ENCODE data around the gene CRADD.
"Not testable (repeated sequence)": the region's sequence is repeated elsewhere in the genome, so short reads cannot be mapped to it uniquely, and the experiment has no call there.

Gene CRADD

GRCh38 chr12:93753285-93753684, 76.1 kb downstream of the CRADD start:
- H3K27ac ChIP-seq (ENCODE audit: low read depth in 2 of 2, low read length in 2 of 2): no peak overlapping the region

GRCh38 chr12:93753838-93754429, 76.8 kb downstream of the CRADD start:
- Histone ChIP-seq H3K4me3 (ENCODE audit: low read length in 2 of 2) (no peak overlapping the region), H3K27ac (ENCODE audit: low read depth in 2 of 2, low read length in 2 of 2) (no peak overlapping the region), H3K27me3 (ENCODE audit: control insufficient read depth in 2 of 2, insufficient read depth in 2 of 2, low read length in 2 of 2) (no peaks in the 10 kb centered on the region), H3K36me3 (ENCODE audit: control insufficient read depth in 2 of 2, insufficient read depth in 2 of 2, low read length in 2 of 2) (no peaks in the 10 kb centered on the region), H3K9ac (ENCODE audit: low read depth in 1 of 2, low read length in 2 of 2) (no peak overlapping the region), H3K4me1 (ENCODE audit: control insufficient read depth in 2 of 2, insufficient read depth in 2 of 2, low read length in 2 of 2) (no peaks in the 10 kb centered on the region), H3K9me3 (ENCODE audit: control insufficient read depth in 2 of 2, low read length in 2 of 2) (peaks cover 0 to 2% of the 10 kb centered on the region in 2 donors)

More at GRCh38 chr12:93753285-93753684, 76.1 kb downstream of the CRADD start:
- Histone ChIP-seq H3K9ac (ENCODE audit: low read depth in 1 of 2, low read length in 2 of 2) (no peak overlapping the region), H3K36me3 (ENCODE audit: control insufficient read depth in 2 of 2, insufficient read depth in 2 of 2, low read length in 2 of 2) (no peaks in the 10 kb centered on the region), H3K4me1 (ENCODE audit: control insufficient read depth in 2 of 2, insufficient read depth in 2 of 2, low read length in 2 of 2) (no peaks in the 10 kb centered on the region), H3K27me3 (ENCODE audit: control insufficient read depth in 2 of 2, insufficient read depth in 2 of 2, low read length in 2 of 2) (no peaks in the 10 kb centered on the region), H3K9me3 (ENCODE audit: control insufficient read depth in 2 of 2, low read length in 2 of 2) (peaks cover 0 to 2% of the 10 kb centered on the region in 2 donors), H3K4me3 (ENCODE audit: low read length in 2 of 2) (no peak overlapping the region)

- H3K36me3 ChIP-seq (ENCODE audit: control insufficient read depth in 2 of 2, insufficient read depth in 2 of 2, low read length in 2 of 2); H3K27ac ChIP-seq (ENCODE audit: low read depth in 2 of 2, low read length in 2 of 2); H3K9ac ChIP-seq (ENCODE audit: low read depth in 1 of 2, low read length in 2 of 2); H3K4me3 ChIP-seq (ENCODE audit: low read length in 2 of 2); H3K4me1 ChIP-seq (ENCODE audit: control insufficient read depth in 2 of 2, insufficient read depth in 2 of 2, low read length in 2 of 2); H3K27me3 ChIP-seq (ENCODE audit: control insufficient read depth in 2 of 2, insufficient read depth in 2 of 2, low read length in 2 of 2); H3K9me3 ChIP-seq (ENCODE audit: control insufficient read depth in 2 of 2, low read length in 2 of 2): not testable (repeated sequence)
Observed at GRCh38 chr12:93754859-93755258, 77.7 kb downstream of the CRADD start.

GRCh38 chr12:93756288-93756687, 79.1 kb downstream of the CRADD start:
- Histone ChIP-seq H3K36me3 (ENCODE audit: control insufficient read depth in 2 of 2, insufficient read depth in 2 of 2, low read length in 2 of 2) (no peaks in the 10 kb centered on the region), H3K4me3 (ENCODE audit: low read length in 2 of 2) (no peak overlapping the region), H3K27me3 (ENCODE audit: control insufficient read depth in 2 of 2, insufficient read depth in 2 of 2, low read length in 2 of 2) (no peaks in the 10 kb centered on the region), H3K9me3 (ENCODE audit: control insufficient read depth in 2 of 2, low read length in 2 of 2) (peaks cover 0 to 2% of the 10 kb centered on the region in 2 donors), H3K4me1 (ENCODE audit: control insufficient read depth in 2 of 2, insufficient read depth in 2 of 2, low read length in 2 of 2) (peaks cover 0 to 7% of the 10 kb centered on the region in 2 donors), H3K27ac (ENCODE audit: low read depth in 2 of 2, low read length in 2 of 2) (no peak overlapping the region), H3K9ac (ENCODE audit: low read depth in 1 of 2, low read length in 2 of 2) (no peak overlapping the region)

GRCh38 chr12:93757792-93758694, 80.9 kb downstream of the CRADD start:
- Histone ChIP-seq H3K36me3 (ENCODE audit: control insufficient read depth in 2 of 2, insufficient read depth in 2 of 2, low read length in 2 of 2) (no peaks in the 10 kb centered on the region), H3K9me3 (ENCODE audit: control insufficient read depth in 2 of 2, low read length in 2 of 2) (peaks cover 0 to 2% of the 10 kb centered on the region in 2 donors), H3K4me1 (ENCODE audit: control insufficient read depth in 2 of 2, insufficient read depth in 2 of 2, low read length in 2 of 2) (peaks cover 0 to 7% of the 10 kb centered on the region in 2 donors), H3K27ac (ENCODE audit: low read depth in 2 of 2, low read length in 2 of 2) (no peak overlapping the region), H3K9ac (ENCODE audit: low read depth in 1 of 2, low read length in 2 of 2) (no peak overlapping the region), H3K27me3 (ENCODE audit: control insufficient read depth in 2 of 2, insufficient read depth in 2 of 2, low read length in 2 of 2) (no peaks in the 10 kb centered on the region), H3K4me3 (ENCODE audit: low read length in 2 of 2) (no peak overlapping the region)

- Histone ChIP-seq H3K36me3 (ENCODE audit: control insufficient read depth in 2 of 2, insufficient read depth in 2 of 2, low read length in 2 of 2) (no peaks in the 10 kb centered on the region), H3K9ac (ENCODE audit: low read depth in 1 of 2, low read length in 2 of 2) (no peak overlapping the region), H3K9me3 (ENCODE audit: control insufficient read depth in 2 of 2, low read length in 2 of 2) (peaks cover 0 to 2% of the 10 kb centered on the region in 2 donors), H3K27me3 (ENCODE audit: control insufficient read depth in 2 of 2, insufficient read depth in 2 of 2, low read length in 2 of 2) (no peaks in the 10 kb centered on the region), H3K4me1 (ENCODE audit: control insufficient read depth in 2 of 2, insufficient read depth in 2 of 2, low read length in 2 of 2) (peaks cover 0 to 7% of the 10 kb centered on the region in 2 donors), H3K4me3 (ENCODE audit: low read length in 2 of 2) (no peak overlapping the region), H3K27ac (ENCODE audit: low read depth in 2 of 2, low read length in 2 of 2) (no peak overlapping the region)
Observed at GRCh38 chr12:93758801-93759373, 81.7 kb downstream of the CRADD start.

- no peak overlapping the region for H3K27ac ChIP-seq (ENCODE audit: low read depth in 2 of 2, low read length in 2 of 2)
- no peaks in the 10 kb centered on the region for H3K36me3 ChIP-seq (ENCODE audit: control insufficient read depth in 2 of 2, insufficient read depth in 2 of 2, low read length in 2 of 2)
- H3K4me1 ChIP-seq (ENCODE audit: control insufficient read depth in 2 of 2, insufficient read depth in 2 of 2, low read length in 2 of 2): peaks cover 0 to 7% of the 10 kb centered on the region in 2 donors
- H3K27me3 ChIP-seq (ENCODE audit: control insufficient read depth in 2 of 2, insufficient read depth in 2 of 2, low read length in 2 of 2): no peaks in the 10 kb centered on the region
- H3K9me3 ChIP-seq (ENCODE audit: control insufficient read depth in 2 of 2, low read length in 2 of 2): no peaks in the 10 kb centered on the region
- H3K4me3 ChIP-seq (ENCODE audit: low read length in 2 of 2): no peak overlapping the region
- no peak overlapping the region for H3K9ac ChIP-seq (ENCODE audit: low read depth in 1 of 2, low read length in 2 of 2)
Observed at GRCh38 chr12:93759512-93760081, 82.4 kb downstream of the CRADD start.

- H3K27ac ChIP-seq (ENCODE audit: low read depth in 2 of 2, low read length in 2 of 2): no peak overlapping the region
- H3K4me3 ChIP-seq (ENCODE audit: low read length in 2 of 2): no peak overlapping the region
- peaks cover 0 to 7% of the 10 kb centered on the region in 2 donors for H3K4me1 ChIP-seq (ENCODE audit: control insufficient read depth in 2 of 2, insufficient read depth in 2 of 2, low read length in 2 of 2)
- H3K9ac ChIP-seq (ENCODE audit: low read depth in 1 of 2, low read length in 2 of 2): no peak overlapping the region
- no peaks in the 10 kb centered on the region for H3K36me3 ChIP-seq (ENCODE audit: control insufficient read depth in 2 of 2, insufficient read depth in 2 of 2, low read length in 2 of 2)
- H3K9me3 ChIP-seq (ENCODE audit: control insufficient read depth in 2 of 2, low read length in 2 of 2): no peaks in the 10 kb centered on the region
- no peaks in the 10 kb centered on the region for H3K27me3 ChIP-seq (ENCODE audit: control insufficient read depth in 2 of 2, insufficient read depth in 2 of 2, low read length in 2 of 2)
Observed at GRCh38 chr12:93760275-93760875, 83.2 kb downstream of the CRADD start.

- no peak overlapping the region for H3K27ac ChIP-seq (ENCODE audit: low read depth in 2 of 2, low read length in 2 of 2)
- no peaks in the 10 kb centered on the region for H3K27me3 ChIP-seq (ENCODE audit: control insufficient read depth in 2 of 2, insufficient read depth in 2 of 2, low read length in 2 of 2)
- no peaks in the 10 kb centered on the region for H3K9me3 ChIP-seq (ENCODE audit: control insufficient read depth in 2 of 2, low read length in 2 of 2)
- H3K36me3 ChIP-seq (ENCODE audit: control insufficient read depth in 2 of 2, insufficient read depth in 2 of 2, low read length in 2 of 2): no peaks in the 10 kb centered on the region
- H3K9ac ChIP-seq (ENCODE audit: low read depth in 1 of 2, low read length in 2 of 2): no peak overlapping the region
- H3K4me3 ChIP-seq (ENCODE audit: low read length in 2 of 2): no peak overlapping the region
- H3K4me1 ChIP-seq (ENCODE audit: control insufficient read depth in 2 of 2, insufficient read depth in 2 of 2, low read length in 2 of 2): peaks cover 0 to 7% of the 10 kb centered on the region in 2 donors
Observed at GRCh38 chr12:93762059-93762719, 85.0 kb downstream of the CRADD start.

Data from mucosa of rectum (tissue), 2 donors.